ENCODE data around the gene MMP15. TPM values are rescaled to one million over a fixed set of nuclear protein-coding genes. Genes with fewer than 3 reads are reported as not detected.

MMP15 gene
- total RNA-seq, 1 experiment from 2014 or later: 55.5 TPM

- TF ChIP-seq NFATC4 (CRISPR knock-in tag; IDR thresholded peaks at IDR 0.05) (no peak), ETV6 (CRISPR knock-in tag; IDR thresholded peaks at IDR 0.05) (no peak), MAX (CRISPR knock-in tag; IDR thresholded peaks at IDR 0.05) (no peak), IRF1 (CRISPR knock-in tag; IDR thresholded peaks at IDR 0.05) (no peak), TEAD1 (CRISPR knock-in tag; IDR thresholded peaks at IDR 0.05) (no peak), FOXP4 (CRISPR knock-in tag; IDR thresholded peaks at IDR 0.05) (no peak), ZNF671 (CRISPR knock-in tag; IDR thresholded peaks at IDR 0.05) (no peak), ATF1 (CRISPR knock-in tag; IDR thresholded peaks at IDR 0.05) (no peak)
Observed at GRCh38 chr16:57992084-57992483, 33.5 kb upstream of the MMP15 start (continued).

- H3K9me3 Mint-ChIP-seq: no peaks in the 10 kb centered on the region
- CTCF ChIA-PET: interaction anchor here (0.9 to 1.0 kb wide), 3 partner anchors 9 to 130 kb away, joined by 3 to 4 read pairs (median 3); no protein-coding TSS in a partner anchor
- POLR2A ChIA-PET: interaction anchor here (0.5 to 0.6 kb wide), 2 partner anchors 8 to 85 kb away, joined by 3 read pairs; no protein-coding TSS in a partner anchor
- no peak overlapping the region; the same call in 1 of the 2 replicates for H3K27ac Mint-ChIP-seq
- no peak for ATAC-seq
- peaks cover 4% of the 10 kb centered on the region; the same call in 1 of the 2 replicates for H3K36me3 Mint-ChIP-seq
- H3K4me1 Mint-ChIP-seq: peaks cover 15% of the 10 kb centered on the region
- DNase-seq (ENCODE audit: low spot score): no peak
- no peak overlapping the region for H3K4me3 Mint-ChIP-seq
- no peak for TF ChIP-seq RELA (CRISPR knock-in tag; IDR thresholded peaks at IDR 0.05; ENCODE audit: borderline replicate concordance)
- no peak for TF ChIP-seq E2F4 (CRISPR knock-in tag; IDR thresholded peaks at IDR 0.05; ENCODE audit: borderline replicate concordance, low read depth)
- TF ChIP-seq PRRX2 (CRISPR knock-in tag; IDR thresholded peaks at IDR 0.05): no peak
- no peak for TF ChIP-seq ESRRA (CRISPR knock-in tag; IDR thresholded peaks at IDR 0.05; ENCODE audit: borderline replicate concordance)
- no peak for TF ChIP-seq TEAD4 (CRISPR knock-in tag; IDR thresholded peaks at IDR 0.05)
- TF ChIP-seq ZNF671 (CRISPR knock-in tag; IDR thresholded peaks at IDR 0.05): no peak
- no peak for TF ChIP-seq ETV6 (CRISPR knock-in tag; IDR thresholded peaks at IDR 0.05)
- no peak for TF ChIP-seq NFATC4 (CRISPR knock-in tag; IDR thresholded peaks at IDR 0.05)
- no peak for TF ChIP-seq STAT6 (CRISPR knock-in tag; conservative IDR thresholded peaks at IDR 0.05; ENCODE audit: low read depth)
- TF ChIP-seq ZNF232 (CRISPR knock-in tag; IDR thresholded peaks at IDR 0.05): no peak
- no peak for TF ChIP-seq OVOL2 (CRISPR knock-in tag; IDR thresholded peaks at IDR 0.05; ENCODE audit: borderline replicate concordance)
- H3K27me3 Mint-ChIP-seq (ENCODE audit: low read depth): no peaks in the 10 kb centered on the region; the same call in 1 of the 2 replicates
Observed at GRCh38 chr16:57993438-57993837, 32.1 kb upstream of the MMP15 start.

GRCh38 chr16:57993897-57994296 is 31.7 kb upstream of the MMP15 start:
- Mint-ChIP-seq H3K4me3 (no peak overlapping the region), H3K4me1 (peaks cover 20% of the 10 kb centered on the region), H3K36me3 (peaks cover 4% of the 10 kb centered on the region; the same call in 1 of the 2 replicates), H3K27ac (no peak overlapping the region), H3K9me3 (no peaks in the 10 kb centered on the region), H3K27me3 (ENCODE audit: low read depth) (no peaks in the 10 kb centered on the region)
- POLR2A ChIA-PET: interaction anchor here (0.6 kb wide), 1 partner anchor 8 kb away, joined by 3 read pairs; no protein-coding TSS in a partner anchor
- ATAC-seq (no peak), DNase-seq (ENCODE audit: low spot score) (no peak)
- CTCF ChIA-PET: interaction anchor here (1.0 kb wide), 2 partner anchors 9 to 131 kb away, joined by 3 to 4 read pairs; no protein-coding TSS in a partner anchor
- no peak for TF ChIP-seq FOXP1 (CRISPR knock-in tag; IDR thresholded peaks at IDR 0.05; ENCODE audit: borderline replicate concordance)
- no peak for TF ChIP-seq ELF4 (CRISPR knock-in tag; IDR thresholded peaks at IDR 0.05; ENCODE audit: low read depth)
- no peak for TF ChIP-seq ARID4B (CRISPR knock-in tag; IDR thresholded peaks at IDR 0.05; ENCODE audit: borderline replicate concordance)
- no peak for TF ChIP-seq ZNF317 (CRISPR knock-in tag; IDR thresholded peaks at IDR 0.05; ENCODE audit: borderline replicate concordance, low read depth)
- TF ChIP-seq ZNF416 (CRISPR knock-in tag; IDR thresholded peaks at IDR 0.05): no peak
